OCI-LY1 (cell line): ENCODE measurements around the gene MBD5.
A peak's percentile ranks its signal among the peaks of the same experiment; 100 is the strongest.
"Not testable (repeated sequence)": the region's sequence is repeated elsewhere in the genome, so short reads cannot be mapped to it uniquely, and the experiment has no call there.

Source experiments
- H2AFZ ChIP-seq: fragments of 200-600 bp; sonication (generic), shearing (Covaris generic); 2 replicates; pipeline ENCODE4 v1.6.0; 2014; ENCODE audit warnings: antibody characterized with exemption, mild to moderate bottlenecking, low read length
- H3F3A ChIP-seq: fragments of 200-600 bp; sonication (generic), shearing (Covaris generic); 2 replicates; pipeline ENCODE4 v1.6.0; 2014; ENCODE audit warnings: mild to moderate bottlenecking, antibody characterized with exemption, low read length, moderate library complexity; ENCODE audit not compliant: insufficient read depth
- H3K27ac ChIP-seq: fragments of 200-600 bp; sonication (generic); 2 replicates; pipeline ENCODE4 v1.5.1; 2014; ENCODE audit warnings: low read length, mixed run types, mild to moderate bottlenecking, low read depth; ENCODE audit not compliant: poor library complexity, severe bottlenecking
- H3K27me3 ChIP-seq: fragments of 200-600 bp; sonication (generic); 2 replicates; pipeline ENCODE4 v1.6.0; 2014; ENCODE audit warnings: antibody characterized with exemption, mild to moderate bottlenecking, low read length, moderate library complexity; ENCODE audit not compliant: insufficient read depth
- H3K36me3 ChIP-seq: fragments of 200-600 bp; sonication (generic); 2 replicates; pipeline ENCODE4 v1.6.1; 2014; ENCODE audit warnings: mild to moderate bottlenecking, antibody characterized with exemption, low read length, moderate library complexity, mixed read lengths; ENCODE audit not compliant: insufficient read depth
- H3K4me1 ChIP-seq: fragments of 200-600 bp; sonication (generic); 2 replicates; pipeline ENCODE4 v1.5.1; 2014; ENCODE audit warnings: mild to moderate bottlenecking, low read length, moderate library complexity; ENCODE audit not compliant: insufficient read depth, severe bottlenecking
- H3K4me2 ChIP-seq: fragments of 200-600 bp; sonication (generic), shearing (Covaris generic); 2 replicates; pipeline ENCODE4 v1.6.1; 2014; ENCODE audit warnings: low read length
- H3K4me3 ChIP-seq: fragments of 200-600 bp; sonication (generic); 2 replicates; pipeline ENCODE4 v1.5.1; 2014; ENCODE audit warnings: low read length, low read depth, mild to moderate bottlenecking, mixed read lengths; ENCODE audit not compliant: poor library complexity, severe bottlenecking
- H3K79me2 ChIP-seq: fragments of 200-600 bp; shearing (Covaris generic); 2 replicates; pipeline ENCODE4 v1.6.1; 2016; ENCODE audit warnings: mixed run types, low read length, mixed read lengths; ENCODE audit not compliant: insufficient read depth
- H3K9ac ChIP-seq: fragments of 200-600 bp; sonication (generic), shearing (Covaris generic); 2 replicates; pipeline ENCODE4 v1.6.1; 2014; ENCODE audit warnings: mild to moderate bottlenecking, low read length, mixed read lengths
- H3K9me2 ChIP-seq: fragments of 200-600 bp; sonication (generic), shearing (Covaris generic); 2 replicates; pipeline ENCODE4 v1.6.1; 2014; ENCODE audit warnings: low read depth, mild to moderate bottlenecking, low read length, mixed read lengths
- H3K9me3 ChIP-seq: fragments of 200-600 bp; shearing (Covaris generic); 2 replicates; pipeline ENCODE4 v1.6.1; 2014; ENCODE audit warnings: low read length, mixed read lengths
- H4K20me1 ChIP-seq: fragments of 200-600 bp; sonication (generic), shearing (Covaris generic); 2 replicates; pipeline ENCODE4 v1.6.0; 2016; ENCODE audit warnings: mild to moderate bottlenecking, low read length; ENCODE audit not compliant: insufficient read depth
- CTCF ChIP-seq: fragments of 200-600 bp; sonication (generic), shearing (Covaris generic); IDR thresholded peaks from 2 replicates; pipeline ENCODE4 v1.5.1; 2017; ENCODE audit warnings: mild to moderate bottlenecking, antibody characterized with exemption, low read length, moderate library complexity, mixed read lengths
- EZH2 ChIP-seq: fragments of 200-600 bp; sonication (generic), shearing (Covaris generic); IDR thresholded peaks from 2 replicates; pipeline ENCODE4 v1.8.0; 2017; ENCODE audit warnings: borderline replicate concordance, mixed run types, mild to moderate bottlenecking, antibody characterized with exemption, low read length, moderate library complexity, mixed read lengths

Gene MBD5

DNA sequence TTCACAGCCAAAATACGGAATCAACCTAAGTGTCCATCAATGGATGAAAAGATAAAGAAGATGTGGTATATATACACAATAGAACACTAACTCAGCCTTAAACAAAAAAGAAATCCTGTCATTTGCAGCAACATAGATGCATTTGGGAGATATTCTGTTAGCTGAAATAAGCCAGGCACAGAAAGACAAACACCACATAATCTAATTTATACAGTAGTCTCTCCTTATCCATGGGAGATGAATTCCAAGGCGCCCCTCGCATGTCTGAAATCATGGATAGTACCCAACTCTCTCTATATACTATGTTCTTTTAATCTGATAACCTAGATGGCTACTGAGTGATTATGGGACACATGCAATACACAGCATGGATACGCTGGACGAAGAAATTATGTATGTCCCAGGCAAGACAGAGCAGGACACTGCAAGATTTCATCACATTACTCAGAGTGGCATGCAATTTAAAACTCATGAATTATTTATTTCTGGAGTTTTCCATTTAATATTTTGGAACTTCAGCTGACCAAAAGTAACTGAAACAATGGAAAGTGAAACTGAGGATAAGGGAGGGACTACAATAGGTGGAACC is 39.9 kb upstream of the MBD5 start:
- no peak for TF ChIP-seq EZH2
- TF ChIP-seq CTCF: no peak
- Histone ChIP-seq H3K4me3 (no peak overlapping the region), H3K27ac (no peak overlapping the region), H3K4me1 (no peaks in the 10 kb centered on the region), H3K4me2 (no peak overlapping the region), H2AFZ (no peak overlapping the region), H3K9me3 (no peaks in the 10 kb centered on the region), H3K36me3 (peaks cover 9% of the 10 kb centered on the region; the same call in 1 of the 2 replicates), H3K9me2 (no peaks in the 10 kb centered on the region), H3F3A (no peaks in the 10 kb centered on the region), H3K9ac (no peak overlapping the region), H3K79me2 (peaks cover 18% of the 10 kb centered on the region), H4K20me1 (no peaks in the 10 kb centered on the region), H3K27me3 (no peaks in the 10 kb centered on the region)

DNA sequence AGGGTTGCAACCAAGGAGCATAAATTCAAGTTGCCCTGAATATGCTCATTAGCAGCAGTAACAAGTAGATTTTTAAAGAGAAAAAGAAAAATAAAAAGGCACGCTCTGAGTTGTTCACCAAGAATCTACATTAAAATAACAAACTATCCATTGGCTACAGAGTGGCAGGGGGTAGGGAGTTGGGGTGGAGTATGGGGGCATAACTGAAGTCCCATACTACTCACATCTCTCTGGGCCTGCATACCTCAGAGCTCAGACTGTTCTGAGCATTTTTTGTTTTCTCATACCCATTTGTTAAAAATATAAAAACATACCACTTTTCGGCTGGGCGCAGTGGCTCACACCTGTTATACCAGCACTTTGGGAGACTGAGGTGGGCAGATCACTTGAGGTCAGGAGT is 31.8 kb upstream of the MBD5 start:
- no peak overlapping the region for H3K9ac ChIP-seq
- peaks cover 17% of the 10 kb centered on the region for H3K4me1 ChIP-seq
- no peak overlapping the region for H3K4me3 ChIP-seq
- H3K36me3 ChIP-seq: no peaks in the 10 kb centered on the region; the same call in 1 of the 2 replicates
- no peaks in the 10 kb centered on the region for H3K27me3 ChIP-seq
- no peak overlapping the region for H3K27ac ChIP-seq
- no peaks in the 10 kb centered on the region for H3K9me2 ChIP-seq
- no peaks in the 10 kb centered on the region for H3F3A ChIP-seq
- H3K4me2 ChIP-seq: no peak overlapping the region
- H3K79me2 ChIP-seq: peaks cover 35% of the 10 kb centered on the region
- no peak for TF ChIP-seq CTCF
- no peak for TF ChIP-seq EZH2
- H2AFZ ChIP-seq: no peak overlapping the region
- no peaks in the 10 kb centered on the region for H3K9me3 ChIP-seq
- no peaks in the 10 kb centered on the region for H4K20me1 ChIP-seq

DNA sequence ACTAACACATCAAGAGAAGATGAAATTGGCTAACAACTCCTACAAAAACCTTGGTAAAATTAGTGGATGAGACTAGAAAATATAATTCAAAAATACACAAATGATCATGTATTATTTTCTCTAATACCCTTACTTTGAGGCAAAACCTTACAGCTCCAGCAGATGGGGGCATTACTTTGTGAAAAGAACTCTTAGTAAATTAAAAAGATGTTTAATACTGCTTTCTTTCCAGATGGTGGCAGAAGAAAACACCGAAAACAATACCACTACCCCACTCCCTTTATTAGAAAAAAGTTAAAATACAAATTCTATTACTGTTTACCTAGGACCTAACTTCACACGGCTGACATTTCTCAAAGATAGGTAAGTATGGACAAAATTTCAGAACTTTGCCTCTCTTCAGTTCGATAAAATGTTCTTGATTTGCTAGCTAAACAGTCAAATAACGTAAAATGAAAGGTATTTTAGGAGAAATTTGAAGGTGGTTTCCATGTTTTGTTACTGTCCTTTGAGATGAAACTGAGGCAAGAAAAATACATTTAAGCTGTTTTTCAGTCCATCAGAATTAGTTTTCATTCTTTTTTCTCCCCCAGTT is 31.0 kb upstream of the MBD5 start:
- Histone ChIP-seq H3K36me3 (peaks cover under 1% of the 10 kb centered on the region; the same call in 1 of the 2 replicates), H3K27me3 (no peaks in the 10 kb centered on the region), H3K27ac (no peak overlapping the region), H3K9ac (peak overlapping the region; percentile 20; the same call in 1 of the 2 replicates), H3K9me2 (no peaks in the 10 kb centered on the region), H3K79me2 (peaks cover 37% of the 10 kb centered on the region), H3K4me2 (peak overlapping the region; percentile 28; the same call in 1 of the 2 replicates), H3K9me3 (no peaks in the 10 kb centered on the region), H3K4me1 (peaks cover 17% of the 10 kb centered on the region), H3K4me3 (no peak overlapping the region), H2AFZ (no peak overlapping the region), H4K20me1 (no peaks in the 10 kb centered on the region), H3F3A (no peaks in the 10 kb centered on the region)
- peak; percentile 94 for TF ChIP-seq CTCF
- TF ChIP-seq EZH2: no peak

GRCh38 chr2:147994965-147995364 is 25.9 kb upstream of the MBD5 start:
- H3K36me3 ChIP-seq, H3K4me3 ChIP-seq, H3K9me2 ChIP-seq, H2AFZ ChIP-seq, H3K4me2 ChIP-seq, H3K9ac ChIP-seq, H3K27me3 ChIP-seq, H3K9me3 ChIP-seq, H3F3A ChIP-seq, H3K4me1 ChIP-seq, H3K27ac ChIP-seq, H4K20me1 ChIP-seq: not testable (repeated sequence)
- peaks cover 45% of the 10 kb centered on the region for H3K79me2 ChIP-seq
